ENCODE measurements around the gene NETO2. TPM values are rescaled to one million over a fixed set of nuclear protein-coding genes. Genes with fewer than 3 reads are reported as not detected.

The NETO2 gene
- total RNA-seq, 1 experiment from 2014 or later, result 40.6 TPM

DNA sequence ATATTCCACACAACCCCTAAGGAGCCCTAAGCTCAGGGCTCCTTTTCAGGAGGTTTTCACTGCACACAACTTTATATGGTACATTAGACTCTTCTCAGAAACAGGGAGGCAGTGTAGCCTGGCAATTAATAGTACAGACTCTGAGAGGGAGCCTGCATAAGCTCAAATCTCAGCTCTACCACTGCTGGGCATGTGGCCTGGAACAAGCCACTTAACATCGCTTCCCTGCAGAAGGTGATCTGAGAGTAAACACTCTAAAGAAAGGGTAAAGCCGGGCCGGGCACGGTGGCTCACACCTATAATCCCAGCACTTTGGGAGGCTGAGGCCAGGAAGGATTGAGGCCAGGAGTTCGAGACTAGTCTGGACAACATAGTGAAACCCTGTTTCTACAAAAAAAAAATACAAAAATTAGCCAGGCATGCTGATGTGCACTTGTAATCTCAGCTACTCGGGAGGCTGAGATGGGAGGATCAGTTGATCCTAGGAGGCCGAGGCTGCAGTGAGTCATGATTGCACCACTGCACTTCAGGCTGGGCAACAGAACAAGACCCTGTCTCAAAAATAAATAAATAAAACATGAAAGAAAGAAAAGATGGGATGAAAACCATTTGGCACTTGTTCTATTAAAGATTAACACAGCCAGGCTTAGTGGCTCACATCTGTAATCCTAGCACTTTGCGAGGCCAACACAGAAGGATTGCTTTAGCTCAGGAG is 99.6 kb downstream of the NETO2 start:
- H3K9ac ChIP-seq (ENCODE audit: low read length), result no peak overlapping the region
- no peaks in the 10 kb centered on the region for H3K36me3 ChIP-seq (ENCODE audit: low read depth, low read length)
- no peaks in the 10 kb centered on the region for H3K9me3 ChIP-seq (ENCODE audit: low read length)
- intact Hi-C loops (cut with micrococcal nuclease), result no loop called here
- ATAC-seq, result no peak
- no peaks in the 10 kb centered on the region for H3K27me3 ChIP-seq (ENCODE audit: low read length)
- TF ChIP-seq EZH2phosphoT487 (IDR thresholded peaks at IDR 0.05; ENCODE audit: borderline replicate concordance, low read length) (no peak), EZH2 (IDR thresholded peaks at IDR 0.05; ENCODE audit: low read length, unreplicated experiment) (no peak)
- TF ChIP-seq, protein P1, sequence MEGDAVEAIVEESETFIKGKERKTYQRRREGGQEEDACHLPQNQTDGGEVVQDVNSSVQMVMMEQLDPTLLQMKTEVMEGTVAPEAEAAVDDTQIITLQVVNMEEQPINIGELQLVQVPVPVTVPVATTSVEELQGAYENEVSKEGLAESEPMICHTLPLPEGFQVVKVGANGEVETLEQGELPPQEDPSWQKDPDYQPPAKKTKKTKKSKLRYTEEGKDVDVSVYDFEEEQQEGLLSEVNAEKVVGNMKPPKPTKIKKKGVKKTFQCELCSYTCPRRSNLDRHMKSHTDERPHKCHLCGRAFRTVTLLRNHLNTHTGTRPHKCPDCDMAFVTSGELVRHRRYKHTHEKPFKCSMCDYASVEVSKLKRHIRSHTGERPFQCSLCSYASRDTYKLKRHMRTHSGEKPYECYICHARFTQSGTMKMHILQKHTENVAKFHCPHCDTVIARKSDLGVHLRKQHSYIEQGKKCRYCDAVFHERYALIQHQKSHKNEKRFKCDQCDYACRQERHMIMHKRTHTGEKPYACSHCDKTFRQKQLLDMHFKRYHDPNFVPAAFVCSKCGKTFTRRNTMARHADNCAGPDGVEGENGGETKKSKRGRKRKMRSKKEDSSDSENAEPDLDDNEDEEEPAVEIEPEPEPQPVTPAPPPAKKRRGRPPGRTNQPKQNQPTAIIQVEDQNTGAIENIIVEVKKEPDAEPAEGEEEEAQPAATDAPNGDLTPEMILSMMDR (conservative IDR thresholded peaks at IDR 0.05; ENCODE audit: low read depth, low read length), result no peak
- ChIA-PET POLR2A (ENCODE audit: unreplicated experiment) (no interaction called here), CTCF (no interaction called here)
- H3K4me3 ChIP-seq (ENCODE audit: low read length), result no peak overlapping the region
- no peaks in the 10 kb centered on the region for H3K9me2 ChIP-seq (replicated peaks; ENCODE audit: low read length)
- no peaks in the 10 kb centered on the region for H3K79me2 ChIP-seq (ENCODE audit: low read length)
- no peak overlapping the region for H2AFZ ChIP-seq (ENCODE audit: low read length)
- no peak for DNase-seq
- no peak overlapping the region for H3K4me2 ChIP-seq (ENCODE audit: low read length)
- no peaks in the 10 kb centered on the region for H3F3A ChIP-seq (ENCODE audit: low read length, unreplicated experiment)
- H3K27ac ChIP-seq (ENCODE audit: low read length), result no peak overlapping the region
- no peaks in the 10 kb centered on the region for H4K20me1 ChIP-seq (ENCODE audit: low read length)
- no peaks in the 10 kb centered on the region for H3K4me1 ChIP-seq (ENCODE audit: insufficient read depth, low read length)
- no TSS peak for BruUV-seq (replicated peaks)

DNA sequence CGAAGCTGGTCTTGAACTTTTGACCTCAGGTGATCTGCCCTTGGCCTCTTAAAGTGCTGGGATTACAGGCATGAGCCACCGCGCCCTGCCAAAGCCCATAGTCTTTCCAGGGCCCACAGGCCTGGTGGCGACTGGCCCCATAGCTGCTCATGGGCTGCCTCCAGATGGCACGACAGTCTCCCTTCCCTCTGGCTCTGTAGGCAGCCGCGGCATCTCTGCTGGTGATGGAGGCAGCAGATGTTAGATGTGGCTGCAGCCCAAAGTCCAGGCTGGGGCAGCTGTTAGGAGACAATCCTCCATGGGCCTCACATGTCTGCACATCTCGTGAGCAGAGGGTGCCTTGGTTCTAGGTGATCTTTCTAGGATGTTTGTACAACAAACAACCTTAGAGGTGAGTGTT is 100.5 kb downstream of the NETO2 start:
- H3K9me3 ChIP-seq (ENCODE audit: low read length), result no peaks in the 10 kb centered on the region
- TF ChIP-seq, protein P1 (conservative IDR thresholded peaks at IDR 0.05; ENCODE audit: low read depth, low read length), result no peak
- no peak for TF ChIP-seq EZH2 (IDR thresholded peaks at IDR 0.05; ENCODE audit: low read length, unreplicated experiment)
- no peak for TF ChIP-seq EZH2phosphoT487 (IDR thresholded peaks at IDR 0.05; ENCODE audit: borderline replicate concordance, low read length)
- no peaks in the 10 kb centered on the region for H4K20me1 ChIP-seq (ENCODE audit: low read length)
- intact Hi-C loops (cut with micrococcal nuclease), result no loop called here
- DNase-seq (no peak), ATAC-seq (no peak)
- no peak overlapping the region for H2AFZ ChIP-seq (ENCODE audit: low read length)
- no peak overlapping the region for H3K4me3 ChIP-seq (ENCODE audit: low read length)
- no peaks in the 10 kb centered on the region for H3K27me3 ChIP-seq (ENCODE audit: low read length)
- no peaks in the 10 kb centered on the region for H3K4me1 ChIP-seq (ENCODE audit: insufficient read depth, low read length)
- ChIA-PET POLR2A (ENCODE audit: unreplicated experiment) (no interaction called here), CTCF (no interaction called here)
- H3K36me3 ChIP-seq (ENCODE audit: low read depth, low read length), result no peaks in the 10 kb centered on the region
- H3K4me2 ChIP-seq (ENCODE audit: low read length), result no peak overlapping the region
- no peak overlapping the region for H3K27ac ChIP-seq (ENCODE audit: low read length)
- BruUV-seq (replicated peaks), result no TSS peak
- no peaks in the 10 kb centered on the region for H3K9me2 ChIP-seq (replicated peaks; ENCODE audit: low read length)
- H3K79me2 ChIP-seq (ENCODE audit: low read length), result no peaks in the 10 kb centered on the region
- H3K9ac ChIP-seq (ENCODE audit: low read length), result no peak overlapping the region
- H3F3A ChIP-seq (ENCODE audit: low read length, unreplicated experiment), result no peaks in the 10 kb centered on the region

DNA sequence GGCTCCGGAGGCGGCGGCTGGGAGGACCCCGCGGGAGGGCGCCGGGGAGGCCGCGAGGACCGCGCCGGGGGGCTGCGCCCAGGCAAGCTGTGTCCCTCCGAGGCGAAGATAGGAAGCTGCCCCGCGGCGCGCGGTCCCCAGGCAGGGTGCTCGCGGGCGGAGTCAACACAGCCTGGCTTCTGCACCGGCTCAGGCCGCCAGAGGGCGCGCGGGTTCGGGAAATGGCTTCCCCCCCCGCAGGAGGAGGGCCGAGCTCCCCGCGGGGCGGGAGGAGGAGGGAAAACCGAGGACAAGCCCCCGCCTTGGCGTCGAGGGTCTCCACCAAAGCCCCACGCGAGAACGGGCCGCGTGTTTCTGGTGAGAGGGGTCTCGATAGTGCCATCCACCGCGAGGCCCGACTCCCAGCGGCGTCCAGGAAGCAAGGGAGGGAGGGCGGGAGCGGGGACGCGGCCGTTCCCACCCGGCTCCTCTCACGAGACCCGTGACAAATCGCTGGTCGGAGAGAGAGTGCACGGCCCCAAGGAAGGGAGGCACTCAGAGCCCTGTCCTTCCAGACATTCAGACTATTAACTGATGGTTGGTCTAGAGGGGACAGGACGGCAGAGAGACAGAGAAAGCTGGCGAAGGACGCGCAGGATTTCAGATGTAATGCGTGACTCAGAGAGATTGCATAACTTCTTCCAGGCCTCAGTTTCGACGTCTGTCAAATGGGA is 105.8 kb downstream of the NETO2 start:
- ChIA-PET POLR2A (ENCODE audit: unreplicated experiment) (no interaction called here), CTCF (interaction anchor here (0.7 to 1.0 kb wide), 5 partner anchors 14 to 1127 kb away, joined by 3 to 9 read pairs (median 4); partner anchors contain the start of gene NETO2)
- peak overlapping the region; percentile 62 for H3K9ac ChIP-seq (ENCODE audit: low read length)
- no peaks in the 10 kb centered on the region for H3F3A ChIP-seq (ENCODE audit: low read length, unreplicated experiment)
- H3K27me3 ChIP-seq (ENCODE audit: low read length), result no peaks in the 10 kb centered on the region
- H3K9me2 ChIP-seq (replicated peaks; ENCODE audit: low read length), result no peaks in the 10 kb centered on the region
- peak overlapping the region; percentile 84 for H3K4me2 ChIP-seq (ENCODE audit: low read length)
- peak overlapping the region; percentile 73 for H3K4me3 ChIP-seq (ENCODE audit: low read length)
- intact Hi-C loops (cut with micrococcal nuclease), result loop anchor here (2.0 to 5.0 kb wide), 2 partner anchors 104 to 1127 kb away; partner anchors contain the start of gene NETO2
- H3K4me1 ChIP-seq (ENCODE audit: insufficient read depth, low read length), result no peaks in the 10 kb centered on the region
- peak overlapping the region; percentile 95 for H2AFZ ChIP-seq (ENCODE audit: low read length)
- ATAC-seq (peak; percentile 96), DNase-seq (peak; percentile 75)
- TF ChIP-seq, protein P1 (conservative IDR thresholded peaks at IDR 0.05; ENCODE audit: low read depth, low read length), result peak; percentile 73
- no peak for TF ChIP-seq EZH2phosphoT487 (IDR thresholded peaks at IDR 0.05; ENCODE audit: borderline replicate concordance, low read length)
- BruUV-seq (replicated peaks), result no TSS peak
- no peaks in the 10 kb centered on the region for H3K36me3 ChIP-seq (ENCODE audit: low read depth, low read length)
- no peaks in the 10 kb centered on the region for H3K79me2 ChIP-seq (ENCODE audit: low read length)
- H3K9me3 ChIP-seq (ENCODE audit: low read length), result no peaks in the 10 kb centered on the region
- H4K20me1 ChIP-seq (ENCODE audit: low read length), result no peaks in the 10 kb centered on the region
- H3K27ac ChIP-seq (ENCODE audit: low read length), result no peak overlapping the region
